HG02981 (cell line): ENCODE results near the gene PPM1K.
A peak's percentile ranks its signal among the peaks of the same experiment; 100 is the strongest.

ENCODE experiments used
- ATAC-seq: cut with Tn5 transposase; IDR thresholded peaks from one replicate; pipeline ENCODE4 v1.9.1; 2021; ENCODE audit warnings: mild to moderate bottlenecking, moderate library complexity; ENCODE audit not compliant: unreplicated experiment

Gene PPM1K

GRCh38 chr4:88223516-88223915 lies 60.8 kb downstream of the PPM1K start:
- ATAC-seq = no peak

GRCh38 chr4:88219099-88219498 lies 65.3 kb downstream of the PPM1K start:
- ATAC-seq = peak; percentile 48

- ATAC-seq = no peak
Observed at GRCh38 chr4:88217169-88217568, 67.2 kb downstream of the PPM1K start.

GRCh38 chr4:88216395-88216794 lies 68.0 kb downstream of the PPM1K start:
- no peak for ATAC-seq

- ATAC-seq = no peak
Observed at GRCh38 chr4:88215351-88215750, 69.0 kb downstream of the PPM1K start.

GRCh38 chr4:88212253-88212561 lies 72.2 kb downstream of the PPM1K start:
- ATAC-seq = no peak

GRCh38 chr4:88211473-88212252 lies 72.7 kb downstream of the PPM1K start:
- no peak for ATAC-seq

- ATAC-seq = no peak
Observed at GRCh38 chr4:88208156-88208555, 76.2 kb downstream of the PPM1K start.
